ENCODE data around the gene TWF2.

TWF2 gene

DNA sequence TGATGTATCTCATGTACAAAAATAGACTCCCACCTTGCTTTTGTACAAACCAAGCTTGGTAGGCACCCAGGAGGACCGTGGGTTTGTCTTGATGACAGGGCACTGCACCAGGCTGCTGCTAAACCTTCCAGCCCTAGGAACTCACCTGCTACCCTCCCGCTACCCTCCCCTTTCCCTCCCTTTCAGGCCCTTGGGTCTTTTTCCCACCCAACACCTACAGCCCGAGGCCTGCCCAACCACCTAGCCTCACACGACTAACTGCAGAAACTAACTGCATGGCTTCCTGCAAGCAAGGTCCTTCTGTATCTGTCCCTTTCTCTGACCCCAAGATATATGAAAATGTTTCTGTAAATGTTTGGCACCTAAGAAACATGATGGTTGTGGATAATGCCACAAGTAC is 17.7 kb upstream of the TWF2 start:
- no peak for DNase-seq

DNA sequence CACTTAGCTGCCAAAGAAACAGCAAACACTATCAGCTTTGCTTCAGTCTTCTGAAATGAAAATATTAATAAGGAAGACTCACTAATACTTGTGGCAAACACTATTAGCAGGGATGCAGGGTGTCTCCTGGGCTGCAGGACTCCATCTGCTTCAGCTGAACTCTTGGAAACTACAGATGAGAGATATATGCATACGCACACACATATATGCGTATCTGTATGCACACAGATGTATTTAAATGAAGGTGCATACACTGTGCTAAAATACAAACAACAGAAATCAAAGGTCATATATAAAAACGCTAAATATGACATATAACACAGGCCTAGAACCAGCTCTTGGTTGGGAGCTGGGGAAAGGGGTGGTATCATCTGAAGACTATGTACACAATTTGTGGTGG is 17.2 kb upstream of the TWF2 start:
- no peak for DNase-seq

DNA sequence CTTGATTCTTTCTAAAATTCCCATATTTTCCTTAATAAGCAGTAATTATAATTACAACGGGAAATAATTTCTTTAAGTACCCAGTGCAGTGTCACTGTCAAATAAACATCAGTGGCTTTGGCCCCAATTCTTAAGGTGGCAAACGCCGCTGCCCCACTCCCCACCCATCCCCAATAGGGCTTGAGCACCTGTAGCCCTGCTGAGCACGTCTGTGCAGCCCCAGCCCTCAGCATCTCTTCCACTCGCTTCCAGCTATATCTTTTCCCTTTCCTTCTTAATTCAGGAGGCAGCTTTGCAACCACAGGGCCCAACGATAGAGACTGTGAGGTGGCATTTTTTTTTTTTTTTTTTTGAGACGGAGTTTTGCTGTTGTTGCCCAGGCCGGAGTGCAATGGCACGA is 15.7 kb upstream of the TWF2 start:
- no peak for DNase-seq

DNA sequence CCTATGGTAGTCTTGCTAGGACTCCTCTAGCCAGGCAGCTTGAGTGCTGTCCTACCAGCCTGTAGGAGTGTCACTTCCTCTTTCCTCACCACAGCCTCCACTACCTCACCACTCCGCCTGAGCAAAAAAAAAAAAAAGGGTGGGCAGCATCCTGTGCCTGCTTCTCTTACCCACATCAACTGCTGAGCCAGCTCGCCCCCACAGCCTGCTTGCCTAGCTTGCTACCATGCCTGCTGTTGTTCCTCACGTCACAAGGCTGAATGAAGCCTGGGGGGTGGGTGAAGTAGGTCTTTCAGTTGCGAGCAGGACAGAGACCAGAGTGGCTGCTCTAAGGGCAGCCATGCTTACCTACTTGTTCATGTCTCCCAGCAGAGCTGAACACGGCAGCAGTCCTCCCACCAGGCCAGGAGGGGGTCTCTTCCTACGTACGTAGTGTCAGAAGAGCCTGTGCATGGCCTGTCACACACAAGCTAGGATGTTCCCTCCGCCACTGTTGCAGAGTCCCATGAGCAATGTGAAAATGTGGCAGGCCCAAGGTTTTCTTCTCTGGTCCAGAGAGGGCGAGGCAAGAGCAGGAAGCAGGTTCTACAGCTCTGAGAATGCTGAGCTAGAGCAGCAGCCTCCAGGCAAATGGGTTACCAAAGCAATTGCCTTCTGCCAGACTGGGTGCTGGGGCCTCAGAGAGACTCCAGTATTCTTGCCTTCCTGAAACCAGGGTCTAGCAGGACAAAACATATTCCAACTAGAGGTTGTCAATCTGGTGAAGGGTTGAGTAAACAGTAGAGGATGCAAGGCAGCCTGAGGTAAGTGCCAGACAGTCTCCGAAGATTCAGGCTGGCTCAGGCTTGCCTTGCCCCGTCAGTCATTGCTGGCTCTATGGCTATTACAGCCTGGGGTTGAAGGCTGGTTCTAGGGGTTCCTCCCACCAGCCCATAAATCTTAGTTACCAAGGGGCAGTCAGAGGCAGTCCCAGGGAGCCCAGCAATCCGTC is 14.7 kb upstream of the TWF2 start:
- DNase-seq: peak; percentile 81 to 85

DNA sequence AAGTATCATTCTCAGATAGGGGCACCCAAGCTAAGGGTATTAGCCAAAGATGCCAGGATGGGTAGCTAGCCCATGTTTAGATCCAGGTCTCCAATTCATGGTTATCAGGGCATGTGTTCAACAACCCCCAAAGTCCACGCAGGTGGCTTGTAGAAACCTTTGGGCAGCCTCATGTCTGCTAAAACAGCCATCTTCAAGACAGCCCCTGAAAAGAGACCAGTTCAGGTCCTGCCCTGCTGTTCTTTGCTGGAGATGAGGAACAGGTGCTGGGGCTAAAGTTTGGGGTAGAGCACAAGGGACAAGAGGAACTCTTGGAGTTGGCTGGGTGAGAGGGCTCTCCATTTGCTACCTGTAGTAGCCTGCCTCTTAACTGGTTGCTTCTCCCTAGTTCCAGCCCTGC is 11.2 kb upstream of the TWF2 start:
- DNase-seq: no peak

DNA sequence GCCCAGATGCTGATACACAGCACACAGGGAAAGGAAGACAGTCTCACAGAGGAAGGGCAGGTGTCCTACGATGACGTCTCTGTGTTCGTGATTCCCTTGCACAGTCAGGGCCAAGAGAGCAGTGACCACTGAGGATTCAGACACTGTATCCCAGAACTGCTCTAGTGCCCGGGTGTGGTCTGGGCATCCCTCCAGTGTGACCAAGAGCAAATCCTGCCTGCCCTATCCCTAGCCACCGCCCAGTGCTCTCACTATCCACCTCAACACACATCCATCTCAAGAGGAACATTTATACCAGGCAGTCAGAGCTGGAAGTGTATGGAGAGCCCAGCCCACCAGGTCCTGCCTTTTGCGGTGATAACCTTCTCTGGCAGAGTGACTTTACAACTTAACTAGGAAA is 10.7 kb upstream of the TWF2 start:
- no peak for DNase-seq

DNA sequence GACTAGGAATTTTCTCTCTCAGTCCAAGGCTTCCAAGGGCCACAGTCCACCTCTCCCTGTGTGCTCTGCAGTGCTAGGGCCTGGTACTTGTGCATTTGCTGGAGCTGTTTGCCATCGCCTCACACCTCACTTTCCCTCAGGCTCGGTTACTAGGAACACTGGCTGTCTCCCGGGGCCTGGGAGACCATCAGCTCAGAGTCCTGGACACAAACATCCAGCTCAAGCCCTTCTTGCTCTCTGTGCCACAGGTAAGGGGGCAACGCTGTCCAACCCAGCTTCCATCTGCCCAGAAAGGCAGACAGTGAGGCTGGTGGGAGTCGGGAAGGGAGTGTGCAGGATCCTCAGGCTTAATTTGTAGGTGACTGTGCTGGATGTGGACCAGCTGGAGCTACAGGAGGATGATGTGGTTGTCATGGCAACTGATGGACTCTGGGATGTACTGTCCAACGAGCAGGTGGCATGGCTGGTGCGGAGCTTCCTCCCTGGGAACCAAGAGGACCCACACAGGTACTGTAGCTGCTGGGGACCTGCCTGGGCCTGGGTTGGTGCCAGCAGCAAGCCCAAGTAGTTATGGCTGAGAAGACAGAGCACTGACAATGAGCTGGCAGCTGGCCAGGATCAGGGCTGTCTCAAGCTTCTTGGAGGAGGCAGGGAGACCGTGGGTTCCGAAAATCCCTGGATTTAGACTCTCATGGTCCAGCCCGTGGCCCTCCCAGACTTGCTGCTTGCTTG is 10.0 kb upstream of the TWF2 start:
- DNase-seq: no peak

DNA sequence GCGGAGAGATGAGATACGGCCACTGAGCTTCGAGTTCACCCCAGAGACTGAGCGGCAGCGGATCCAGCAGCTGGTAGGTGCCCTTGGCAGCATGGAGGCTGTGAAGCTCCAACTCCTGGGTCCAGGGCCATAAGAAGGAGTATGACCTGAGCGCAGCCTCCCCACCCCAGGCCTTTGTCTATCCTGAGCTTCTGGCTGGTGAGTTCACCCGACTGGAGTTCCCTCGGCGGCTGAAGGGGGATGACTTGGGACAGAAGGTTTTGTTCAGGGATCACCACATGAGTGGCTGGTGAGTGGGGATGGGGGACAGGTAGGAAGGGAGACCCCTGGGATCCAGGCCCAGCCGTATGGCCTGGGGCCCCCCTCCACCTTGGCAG is 9.2 kb upstream of the TWF2 start:
- DNase-seq: no peak

DNA sequence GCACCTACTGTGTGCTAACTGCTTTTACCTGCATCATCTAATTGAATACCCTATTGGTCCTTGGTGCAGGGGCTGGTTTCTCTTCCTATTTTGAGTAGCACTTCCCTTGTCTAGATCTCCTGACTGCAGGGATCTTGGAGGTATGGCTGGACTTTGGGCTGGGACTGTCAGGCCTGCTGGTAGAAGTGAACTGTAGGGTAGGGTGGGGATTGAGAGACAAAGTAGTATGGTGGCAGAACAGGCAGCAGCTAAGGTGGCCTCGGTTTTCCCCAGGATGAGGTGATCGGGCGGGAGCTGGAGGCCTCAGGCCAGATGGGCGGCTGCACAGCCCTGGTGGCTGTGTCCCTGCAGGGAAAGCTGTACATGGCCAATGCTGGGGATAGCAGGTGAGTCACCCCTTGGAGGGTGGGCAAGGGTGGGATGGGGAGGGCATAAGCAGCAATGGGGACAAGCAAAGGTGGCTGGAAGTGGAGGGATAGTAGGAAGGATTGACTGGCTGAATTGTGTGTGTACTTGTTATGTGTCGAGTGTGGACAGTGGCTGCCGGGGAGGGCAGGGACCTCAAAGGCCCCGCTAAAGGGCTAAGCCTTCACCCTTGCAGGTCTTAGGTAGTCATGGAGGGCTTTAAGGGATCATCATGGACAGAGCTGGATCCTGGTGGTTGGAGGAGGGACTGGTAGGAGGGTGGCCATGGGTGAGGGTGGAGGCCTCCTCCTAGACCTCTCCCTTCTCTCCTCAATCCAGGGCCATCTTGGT is 8.6 kb upstream of the TWF2 start:
- no peak for DNase-seq

DNA sequence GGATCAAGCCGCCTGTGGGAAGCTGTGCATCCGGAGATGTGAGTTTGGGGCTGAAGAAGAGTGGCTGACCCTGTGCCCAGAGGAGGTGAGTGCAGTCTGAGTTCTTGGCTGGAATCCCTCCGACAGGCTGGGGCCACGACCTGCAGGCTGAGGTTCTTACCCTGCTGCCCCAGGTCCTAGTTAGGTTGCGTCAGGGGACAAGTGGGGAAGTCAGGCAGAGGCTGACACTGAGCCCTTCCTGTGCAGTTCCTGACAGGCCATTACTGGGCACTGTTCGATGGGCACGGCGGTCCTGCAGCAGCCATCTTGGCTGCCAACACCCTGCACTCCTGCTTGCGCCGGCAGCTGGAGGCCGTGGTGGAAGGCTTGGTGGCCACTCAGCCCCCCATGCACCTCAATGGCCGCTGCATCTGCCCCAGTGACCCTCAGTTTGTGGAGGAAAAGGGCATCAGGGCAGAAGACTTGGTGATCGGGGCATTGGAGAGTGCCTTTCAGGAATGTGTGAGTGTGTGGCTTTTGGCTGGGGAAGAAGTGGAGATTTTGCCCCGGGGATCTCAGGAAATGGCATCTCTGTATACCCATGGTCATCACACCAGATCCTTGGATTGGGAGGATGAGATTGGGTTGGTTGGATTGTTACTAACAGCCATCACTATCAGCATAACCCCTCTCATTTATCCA is 7.9 kb upstream of the TWF2 start:
- DNase-seq: no peak

DNA sequence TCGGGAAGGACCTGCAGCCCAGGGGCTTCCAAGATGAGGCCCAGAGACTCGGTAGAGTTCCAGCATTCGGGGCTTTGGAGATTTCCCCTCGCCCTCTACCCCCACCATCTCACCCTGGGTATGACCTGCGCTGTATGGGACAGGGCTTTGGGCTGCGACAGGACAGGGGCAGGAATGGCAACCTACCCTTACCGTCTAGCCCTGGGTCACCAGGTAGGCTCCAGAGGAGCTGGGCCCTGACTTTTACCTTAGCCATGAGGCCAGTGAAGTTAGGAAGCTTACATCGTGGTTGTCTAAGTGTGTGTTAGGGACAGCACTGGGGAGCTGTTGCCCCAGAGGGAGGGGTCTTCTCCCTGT is 7.3 kb upstream of the TWF2 start:
- no peak for DNase-seq

DNA sequence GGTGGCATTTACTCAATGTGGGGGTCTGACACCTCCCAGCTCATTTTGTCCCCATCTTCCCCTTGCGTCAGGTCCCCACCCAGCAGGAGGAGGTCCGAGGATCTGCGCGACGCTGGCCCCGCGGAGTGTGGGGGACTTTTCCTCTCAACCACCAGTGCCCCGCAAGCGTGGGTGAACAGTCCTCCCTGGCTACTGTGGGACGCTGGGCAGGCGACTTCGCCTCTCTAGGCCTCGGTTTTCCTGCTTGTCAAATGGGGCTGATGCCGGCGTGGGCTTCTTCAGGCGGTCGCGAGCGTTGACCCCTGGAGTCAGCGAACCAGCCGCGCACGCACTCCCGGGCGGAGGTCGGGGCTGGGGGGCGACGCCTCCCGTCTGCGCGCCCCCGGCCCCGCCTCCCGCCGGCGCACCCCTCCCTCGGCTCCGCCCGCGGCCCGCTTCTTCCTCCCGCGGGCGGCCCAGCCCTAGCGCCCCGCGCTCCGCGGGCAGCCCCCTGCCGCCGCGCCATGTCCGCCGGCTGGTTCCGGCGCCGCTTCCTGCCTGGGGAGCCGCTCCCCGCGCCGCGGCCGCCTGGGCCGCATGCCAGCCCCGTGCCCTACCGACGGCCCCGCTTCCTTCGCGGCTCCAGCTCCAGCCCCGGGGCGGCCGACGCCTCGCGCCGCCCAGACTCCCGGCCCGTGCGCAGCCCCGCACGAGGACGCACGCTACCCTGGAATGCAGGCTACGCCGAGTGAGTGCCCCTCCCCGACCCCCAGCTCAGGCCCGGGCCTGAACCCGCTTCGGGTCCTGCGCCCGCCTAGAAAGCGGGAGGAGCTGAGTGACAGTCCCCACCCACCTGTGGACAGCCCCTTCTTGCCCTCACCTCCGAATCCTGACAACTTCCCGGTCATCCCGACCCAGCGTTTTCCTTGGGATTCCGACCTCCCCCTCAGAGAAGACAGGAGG is 6.6 kb upstream of the TWF2 start, which contains the start of gene PPM1M:
PPM1M (plus strand) TSS at position 438 of the 942 bp plus-strand sequence; CDS start at position 504, 66 bp downstream.
- peak in 1 of 2 experiments; percentile 28 for DNase-seq

DNA sequence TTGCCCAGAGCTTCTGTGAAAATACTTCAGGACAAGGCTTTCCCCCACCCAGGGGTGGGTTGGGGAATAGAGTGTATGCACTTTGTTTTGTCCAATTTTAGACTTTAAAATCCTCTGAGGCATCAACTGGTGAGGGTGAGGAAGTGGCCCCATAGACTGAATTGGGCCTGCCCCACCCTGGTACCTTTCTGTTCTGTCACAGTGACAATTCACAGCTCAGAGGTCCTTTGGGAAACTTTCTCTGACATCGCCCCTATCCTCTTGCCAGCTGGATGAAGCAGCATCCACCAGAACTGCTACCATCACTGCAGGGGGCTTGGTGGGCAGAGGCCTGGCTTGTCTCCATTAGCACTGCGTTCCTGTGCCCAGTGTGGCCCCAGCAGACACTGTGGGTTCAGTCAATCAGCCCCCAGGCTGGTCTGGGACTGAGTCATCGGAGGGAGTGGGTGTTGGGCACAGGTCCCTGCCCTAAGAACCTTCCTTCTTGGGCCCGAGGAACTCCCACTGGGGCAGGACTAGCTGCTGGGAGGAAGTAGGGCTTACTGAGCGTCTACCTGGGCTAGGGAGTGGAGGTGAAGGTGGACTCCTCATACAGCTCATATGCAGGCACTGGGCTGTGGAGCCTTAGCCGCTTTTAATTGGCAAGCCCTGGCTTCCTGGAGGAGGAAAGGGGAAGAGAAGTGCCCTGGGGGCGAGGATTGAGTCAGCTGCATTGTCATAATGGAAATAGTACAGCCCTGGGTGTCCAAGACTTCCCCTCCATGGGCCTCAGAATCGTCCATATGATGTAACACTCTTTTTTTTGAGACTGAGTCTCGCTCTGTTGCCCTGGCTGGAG is 5.1 kb upstream of the TWF2 start:
- DNase-seq: peak; percentile 32 to 37

DNA sequence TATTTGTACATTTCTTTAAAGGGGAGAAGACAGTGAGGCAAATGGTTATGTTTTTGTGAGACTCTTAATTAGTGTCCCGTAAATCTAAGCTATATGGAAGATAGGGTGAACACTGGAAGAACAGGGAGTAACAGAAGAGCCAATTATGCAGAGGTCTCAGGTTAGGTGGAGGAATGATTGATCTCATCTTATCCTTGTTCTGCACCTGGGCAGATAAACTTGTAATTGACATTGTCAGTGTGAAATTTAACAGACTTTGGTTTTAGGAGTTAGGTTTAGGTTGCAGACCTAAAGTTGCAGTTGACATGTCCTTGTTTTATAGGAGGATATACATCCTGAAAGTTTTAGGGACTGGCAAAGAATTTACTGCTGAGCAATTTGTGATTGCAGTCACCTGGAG is 3.1 kb upstream of the TWF2 start:
- no peak for DNase-seq

DNA sequence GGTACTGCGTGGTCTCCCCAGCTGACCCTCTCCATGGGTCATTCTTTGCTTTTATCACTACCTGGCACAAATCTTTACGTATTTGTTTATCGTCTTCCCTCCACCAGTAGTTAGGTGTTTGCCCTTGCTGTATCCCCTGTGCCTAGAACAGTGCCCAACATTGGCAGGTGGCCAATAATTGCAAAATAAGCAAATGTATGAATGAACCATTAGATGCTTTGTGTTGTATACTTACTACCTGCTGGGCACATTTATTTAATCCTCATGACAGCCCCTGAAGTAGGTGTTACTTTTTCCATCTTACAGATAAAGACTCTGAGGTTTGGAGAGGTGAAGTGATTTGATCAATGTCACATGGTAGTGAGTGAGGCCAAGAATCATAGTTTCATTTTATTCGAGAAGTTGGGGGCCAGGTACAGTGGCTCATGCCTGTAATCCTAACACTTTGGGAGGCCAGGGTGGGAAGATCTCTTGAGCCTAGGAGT is 2.0 kb upstream of the TWF2 start:
- DNase-seq: no peak

DNA sequence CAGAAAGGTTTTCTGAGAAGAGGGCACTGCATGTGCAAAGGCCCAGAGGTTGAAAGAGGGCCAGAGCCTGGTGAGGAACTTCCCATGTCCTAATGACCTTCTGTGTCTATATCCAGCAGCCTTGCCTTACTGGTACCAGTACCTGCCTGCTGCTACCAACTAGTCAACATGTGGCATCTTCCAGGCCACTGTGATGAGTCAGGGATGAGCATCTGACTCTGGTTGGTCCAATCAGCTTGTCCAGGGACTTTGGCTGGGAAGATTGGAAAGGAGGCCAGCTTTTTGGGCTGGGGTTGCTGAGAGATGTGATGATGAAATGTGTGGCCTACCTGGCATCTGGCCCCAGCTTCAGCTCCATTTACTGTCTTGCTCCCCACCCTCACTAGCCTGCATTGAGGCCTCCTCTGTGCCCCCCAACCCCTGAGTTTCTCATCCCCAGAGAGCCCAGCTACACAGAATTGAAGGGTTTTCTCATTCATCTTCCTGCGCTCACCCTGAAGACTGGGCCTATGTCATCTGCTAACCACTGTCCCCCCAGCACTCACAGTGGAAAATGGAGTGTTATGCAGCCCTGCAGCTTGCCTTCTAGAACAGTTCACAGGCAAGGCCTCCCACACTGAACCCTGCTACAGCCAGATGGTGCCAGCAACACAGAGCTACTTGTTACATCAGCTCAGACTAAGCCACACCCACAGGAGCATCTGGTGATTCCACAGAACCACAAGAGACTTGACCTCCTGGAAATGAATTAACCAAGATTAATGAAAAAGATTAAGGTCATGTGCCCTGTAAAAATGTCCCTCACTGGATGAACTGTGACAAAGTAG is 1.3 kb upstream of the TWF2 start:
- peak; percentile 60 to 63 for DNase-seq

DNA sequence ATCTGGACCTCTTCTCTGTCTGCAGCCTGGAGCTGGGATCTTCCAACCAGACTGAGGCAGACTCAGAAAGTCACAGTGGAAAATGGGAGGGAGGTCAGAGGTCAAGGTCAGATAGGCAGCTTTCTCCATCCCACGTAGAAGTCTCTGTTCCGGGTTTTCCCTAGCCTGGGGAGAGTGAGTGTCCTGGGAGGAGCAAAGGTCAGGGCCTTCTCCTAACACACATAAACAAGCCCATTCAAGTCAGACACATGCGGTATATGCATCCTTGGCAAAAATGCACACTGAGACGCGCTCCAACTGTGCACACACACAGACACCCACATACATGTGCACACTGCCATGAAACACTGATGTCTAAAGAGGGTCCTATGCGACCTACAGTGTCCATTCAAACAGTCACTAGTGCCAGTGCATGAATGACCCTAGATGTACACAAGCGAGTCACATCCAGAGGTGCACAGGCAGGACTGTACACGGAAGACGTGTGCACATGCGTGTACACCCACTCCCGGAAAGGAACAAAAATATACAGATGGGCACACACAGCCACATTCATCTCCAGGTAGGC is 681 bp downstream of the TWF2 start:
- no peak for DNase-seq

DNA sequence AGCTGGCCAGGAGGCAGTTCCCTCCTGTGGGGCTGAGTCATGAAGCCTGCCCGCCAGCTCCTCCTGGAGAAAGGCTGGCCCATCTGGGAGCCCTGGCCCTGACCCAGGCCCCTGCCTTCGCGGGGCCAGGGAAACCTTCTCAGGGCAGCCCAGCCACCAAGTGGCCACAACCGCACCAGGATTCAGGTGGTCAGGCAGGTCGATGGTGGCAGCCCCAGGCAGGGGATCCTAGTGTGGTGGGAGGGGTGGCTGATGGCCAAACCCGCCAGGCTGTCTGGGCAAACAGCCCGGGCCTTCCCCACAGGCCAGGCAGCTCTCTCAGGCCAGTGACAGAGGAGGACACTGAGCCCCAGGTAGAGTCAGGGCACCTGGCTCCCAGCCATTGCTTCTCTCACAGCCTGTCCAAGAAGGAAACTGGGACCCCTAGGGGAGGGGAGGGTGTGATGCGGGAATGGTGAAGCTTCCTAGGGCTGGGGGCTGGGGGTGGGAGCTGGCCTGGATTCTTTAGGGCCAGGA is 1.2 kb downstream of the TWF2 start:
- DNase-seq: no peak
